ENCODE measurements around the gene DOCK4.

The DOCK4 gene

GRCh38 chr7:111694376-111694775, 511.8 kb downstream of the DOCK4 start:
- CTCF ChIA-PET = no interaction called here
- POLR2A ChIA-PET = no interaction called here
- no peak for TF ChIP-seq ELF4 (IDR thresholded peaks at IDR 0.05)
- no peak for TF ChIP-seq ARNT (IDR thresholded peaks at IDR 0.05)
- no peak for TF ChIP-seq HDGF (IDR thresholded peaks at IDR 0.05; ENCODE audit: borderline replicate concordance)
- no peak for TF ChIP-seq LEF1 (IDR thresholded peaks at IDR 0.05; ENCODE audit: borderline replicate concordance)
- no peak for TF ChIP-seq SP1 (IDR thresholded peaks at IDR 0.05)
- TF ChIP-seq FOXM1 (IDR thresholded peaks at IDR 0.05; ENCODE audit: borderline replicate concordance) = no peak
- no peak for TF ChIP-seq TARDBP (IDR thresholded peaks at IDR 0.05)
- no peak for TF ChIP-seq ZNF384 (IDR thresholded peaks at IDR 0.05)
- no peak for TF ChIP-seq FOXK2 (IDR thresholded peaks at IDR 0.05)
- TF ChIP-seq CTBP1 (IDR thresholded peaks at IDR 0.05; ENCODE audit: borderline replicate concordance) = no peak
- TF ChIP-seq L3MBTL2 (conservative IDR thresholded peaks at IDR 0.05) = no peak
- no peak for DNase-seq (ENCODE audit: extremely low spot score)

- no peak for DNase-seq (ENCODE audit: extremely low spot score)
- ChIA-PET POLR2A (no interaction called here), CTCF (no interaction called here)
- TF ChIP-seq ZNF384 (IDR thresholded peaks at IDR 0.05) (no peak), CTBP1 (IDR thresholded peaks at IDR 0.05; ENCODE audit: borderline replicate concordance) (no peak), PKNOX1 (IDR thresholded peaks at IDR 0.05) (no peak), ARNT (IDR thresholded peaks at IDR 0.05) (no peak), SP1 (IDR thresholded peaks at IDR 0.05) (no peak), L3MBTL2 (conservative IDR thresholded peaks at IDR 0.05) (no peak), FOXK2 (IDR thresholded peaks at IDR 0.05) (no peak), FOXM1 (IDR thresholded peaks at IDR 0.05; ENCODE audit: borderline replicate concordance) (no peak), NFRKB (IDR thresholded peaks at IDR 0.05) (no peak), BHLHE40 (IDR thresholded peaks at IDR 0.05; ENCODE audit: borderline replicate concordance) (no peak), HDGF (IDR thresholded peaks at IDR 0.05; ENCODE audit: borderline replicate concordance) (no peak), TARDBP (IDR thresholded peaks at IDR 0.05) (no peak), SUZ12 (IDR thresholded peaks at IDR 0.05) (no peak), LEF1 (IDR thresholded peaks at IDR 0.05; ENCODE audit: borderline replicate concordance) (no peak), FOXA1 (IDR thresholded peaks at IDR 0.05) (no peak), ELF4 (IDR thresholded peaks at IDR 0.05) (no peak)
These were observed 515.7 kb downstream of the DOCK4 start for GRCh38 chr7:111690364-111691111.

DNA sequence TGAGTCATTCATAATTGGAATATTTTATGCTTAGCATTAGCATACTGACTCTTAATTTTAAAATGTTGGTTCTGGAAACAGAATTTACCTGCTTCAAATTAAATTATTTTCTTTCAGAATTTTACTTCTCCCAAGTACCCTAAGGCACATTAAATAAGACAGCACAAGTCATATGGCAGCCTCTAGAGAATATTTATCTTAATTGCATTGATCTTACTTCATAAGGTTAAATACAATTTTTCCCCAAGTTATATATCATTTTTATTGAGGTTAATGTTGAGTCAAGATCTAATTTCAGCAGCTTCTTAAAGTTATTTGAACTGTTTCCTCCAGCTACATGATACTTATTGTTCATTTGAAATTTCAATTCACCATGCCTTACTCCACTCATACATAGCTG, 520.9 kb downstream of the DOCK4 start:
- no peak for DNase-seq (ENCODE audit: extremely low spot score)
- no peak for TF ChIP-seq L3MBTL2 (conservative IDR thresholded peaks at IDR 0.05)
- TF ChIP-seq FOXA1 (IDR thresholded peaks at IDR 0.05) = no peak
- TF ChIP-seq ARNT (IDR thresholded peaks at IDR 0.05) = no peak
- no peak for TF ChIP-seq ZNF384 (IDR thresholded peaks at IDR 0.05)
- TF ChIP-seq NFRKB (IDR thresholded peaks at IDR 0.05) = no peak
- TF ChIP-seq LEF1 (IDR thresholded peaks at IDR 0.05; ENCODE audit: borderline replicate concordance) = no peak
- no peak for TF ChIP-seq FOXM1 (IDR thresholded peaks at IDR 0.05; ENCODE audit: borderline replicate concordance)
- no peak for TF ChIP-seq SUZ12 (IDR thresholded peaks at IDR 0.05)
- TF ChIP-seq BHLHE40 (IDR thresholded peaks at IDR 0.05; ENCODE audit: borderline replicate concordance) = no peak
- TF ChIP-seq TARDBP (IDR thresholded peaks at IDR 0.05) = no peak
- no peak for TF ChIP-seq SP1 (IDR thresholded peaks at IDR 0.05)
- no peak for TF ChIP-seq CTBP1 (IDR thresholded peaks at IDR 0.05; ENCODE audit: borderline replicate concordance)
- TF ChIP-seq HDGF (IDR thresholded peaks at IDR 0.05; ENCODE audit: borderline replicate concordance) = no peak
- CTCF ChIA-PET = no interaction called here
- POLR2A ChIA-PET = no interaction called here

GRCh38 chr7:111682588-111683340, 523.4 kb downstream of the DOCK4 start:
- ChIA-PET CTCF (no interaction called here), POLR2A (no interaction called here)
- DNase-seq (ENCODE audit: extremely low spot score) = no peak
- TF ChIP-seq NFRKB (IDR thresholded peaks at IDR 0.05) (no peak), TARDBP (IDR thresholded peaks at IDR 0.05) (no peak), FOXK2 (IDR thresholded peaks at IDR 0.05) (no peak), FOXM1 (IDR thresholded peaks at IDR 0.05; ENCODE audit: borderline replicate concordance) (no peak)

DNA sequence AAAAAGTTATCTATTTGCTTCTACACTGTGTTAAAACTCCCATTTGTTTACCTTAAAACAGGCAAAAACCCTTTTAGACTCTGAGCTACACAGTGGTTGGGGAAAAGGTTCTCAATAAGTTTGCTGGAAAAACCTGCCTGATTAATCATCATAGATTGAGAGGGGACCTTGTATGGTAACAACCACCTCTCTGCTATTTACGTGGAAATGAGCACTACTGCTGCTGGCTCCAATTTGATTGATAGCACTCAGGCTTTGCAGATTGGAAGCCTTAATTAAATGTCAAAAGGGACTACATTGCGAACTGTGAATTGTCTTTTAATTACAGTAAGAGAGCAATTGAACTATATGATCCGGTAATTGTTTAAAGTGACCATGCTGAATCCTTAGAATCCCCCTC, 525.0 kb downstream of the DOCK4 start:
- DNase-seq (ENCODE audit: extremely low spot score) = no peak
- TF ChIP-seq L3MBTL2 (conservative IDR thresholded peaks at IDR 0.05) (no peak), BHLHE40 (IDR thresholded peaks at IDR 0.05; ENCODE audit: borderline replicate concordance) (no peak), FOXK2 (IDR thresholded peaks at IDR 0.05) (no peak), ELF4 (IDR thresholded peaks at IDR 0.05) (no peak), SUZ12 (IDR thresholded peaks at IDR 0.05) (no peak), FOXA1 (IDR thresholded peaks at IDR 0.05) (no peak), ARNT (IDR thresholded peaks at IDR 0.05) (no peak), HDGF (IDR thresholded peaks at IDR 0.05; ENCODE audit: borderline replicate concordance) (no peak), ZNF384 (IDR thresholded peaks at IDR 0.05) (no peak), TARDBP (IDR thresholded peaks at IDR 0.05) (no peak)
- CTCF ChIA-PET = no interaction called here
- POLR2A ChIA-PET = no interaction called here

GRCh38 chr7:111678986-111679385, 527.2 kb downstream of the DOCK4 start:
- POLR2A ChIA-PET = no interaction called here
- TF ChIP-seq HDGF (IDR thresholded peaks at IDR 0.05; ENCODE audit: borderline replicate concordance) (no peak), FOXM1 (IDR thresholded peaks at IDR 0.05; ENCODE audit: borderline replicate concordance) (no peak), L3MBTL2 (conservative IDR thresholded peaks at IDR 0.05) (no peak), TARDBP (IDR thresholded peaks at IDR 0.05) (no peak), ELF4 (IDR thresholded peaks at IDR 0.05) (no peak), FOXK2 (IDR thresholded peaks at IDR 0.05) (no peak), CTBP1 (IDR thresholded peaks at IDR 0.05; ENCODE audit: borderline replicate concordance) (no peak), FOXA1 (IDR thresholded peaks at IDR 0.05) (no peak), NFRKB (IDR thresholded peaks at IDR 0.05) (no peak), SP1 (IDR thresholded peaks at IDR 0.05) (no peak), LEF1 (IDR thresholded peaks at IDR 0.05; ENCODE audit: borderline replicate concordance) (no peak), SUZ12 (IDR thresholded peaks at IDR 0.05) (no peak), ARNT (IDR thresholded peaks at IDR 0.05) (no peak), ZNF384 (IDR thresholded peaks at IDR 0.05) (no peak), PKNOX1 (IDR thresholded peaks at IDR 0.05) (no peak), BHLHE40 (IDR thresholded peaks at IDR 0.05; ENCODE audit: borderline replicate concordance) (no peak)
- CTCF ChIA-PET = no interaction called here
- no peak for DNase-seq (ENCODE audit: extremely low spot score)
